ENCODE data around the gene WFDC5. TPM values are rescaled to one million over a fixed set of nuclear protein-coding genes. Genes with fewer than 3 reads are reported as not detected.

Gene WFDC5
- total RNA-seq, 5 donors from 2014 or later (not counting 1 experiment from before 2014, with no cell fraction given): not detected

GRCh38 chr20:45111799-45112471, 3.0 kb downstream of the WFDC5 start:
- WGBS (ENCODE audit: insufficient coverage): 81% methylated on average over 7 of the region's 17 CpGs
- H3K4me1 Mint-ChIP-seq: peaks cover 6 to 11% (median 7%) of the 10 kb centered on the region in 3 donors
- H3K9me3 ChIP-seq: no peaks in the 10 kb centered on the region
- peaks cover 7 to 13% of the 10 kb centered on the region in 2 donors for H3K27me3 Mint-ChIP-seq
- H3K27ac Mint-ChIP-seq: no peak overlapping the region
- no peaks in the 10 kb centered on the region for H3K36me3 Mint-ChIP-seq
- no peaks in the 10 kb centered on the region for H3K36me3 ChIP-seq (ENCODE audit: control insufficient read depth in 2 of 2, extremely low read depth in 1 of 2, insufficient read depth in 1 of 2, low read length in 1 of 2)
- CTCF ChIA-PET: interaction anchor here (0.5 to 1.9 kb wide), 5 partner anchors 15 to 662 kb away, joined by 3 to 6 read pairs (median 3); no protein-coding TSS in a partner anchor
- H3K27ac ChIP-seq (ENCODE audit: low read length): no peak overlapping the region
- H3K9me3 Mint-ChIP-seq: no peaks in the 10 kb centered on the region
- H3K27me3 ChIP-seq (replicated peaks in 1 of 2; ENCODE audit: control insufficient read depth in 2 of 2, extremely low read depth in 1 of 2, insufficient read depth in 2 of 2, low read length in 1 of 2): peaks cover under 1 to 12% of the 10 kb centered on the region in 2 experiments
- peaks cover 0 to 4% of the 10 kb centered on the region in 2 experiments for H3K4me1 ChIP-seq (ENCODE audit: control insufficient read depth in 1 of 2, extremely low read depth in 1 of 2, insufficient read depth in 2 of 2, low read length in 2 of 2)
- no peak overlapping the region for H3K4me3 ChIP-seq (ENCODE audit: control insufficient read depth in 1 of 2, extremely low read depth in 1 of 2, low read length in 1 of 2)
- POLR2A ChIA-PET: no interaction called here
- DNase-seq (peak in 1 of 35 experiments; percentile 28), ATAC-seq (replicated peaks in 1 of 4) (no peak)
- no peak overlapping the region for H3K4me3 Mint-ChIP-seq

GRCh38 chr20:45111285-45111684, 3.7 kb downstream of the WFDC5 start:
- CTCF ChIA-PET: interaction anchor here (0.5 to 1.9 kb wide), 4 partner anchors 15 to 663 kb away, joined by 3 to 6 read pairs (median 4); no protein-coding TSS in a partner anchor
- peaks cover 4 to 16% of the 10 kb centered on the region in 2 donors for H3K27me3 Mint-ChIP-seq
- no peaks in the 10 kb centered on the region for H3K36me3 Mint-ChIP-seq
- H3K4me1 ChIP-seq (ENCODE audit: control insufficient read depth in 1 of 2, extremely low read depth in 1 of 2, insufficient read depth in 2 of 2, low read length in 2 of 2): peaks cover 0 to 4% of the 10 kb centered on the region in 2 experiments
- no peak for DNase-seq
- no peak overlapping the region for H3K4me3 ChIP-seq (ENCODE audit: control insufficient read depth in 1 of 2, extremely low read depth in 1 of 2, low read length in 1 of 2)
- H3K27ac Mint-ChIP-seq: no peak overlapping the region
- H3K9me3 Mint-ChIP-seq: no peaks in the 10 kb centered on the region
- POLR2A ChIA-PET: no interaction called here
- 86% methylated on average over 8 of the region's 11 CpGs for WGBS (ENCODE audit: insufficient coverage)
- peaks cover 4 to 12% of the 10 kb centered on the region in 2 experiments for H3K27me3 ChIP-seq (replicated peaks in 1 of 2; ENCODE audit: control insufficient read depth in 2 of 2, extremely low read depth in 1 of 2, insufficient read depth in 2 of 2, low read length in 1 of 2)
- H3K4me3 Mint-ChIP-seq: no peak overlapping the region
- no peaks in the 10 kb centered on the region for H3K36me3 ChIP-seq (ENCODE audit: control insufficient read depth in 2 of 2, extremely low read depth in 1 of 2, insufficient read depth in 1 of 2, low read length in 1 of 2)
- H3K9me3 ChIP-seq: no peaks in the 10 kb centered on the region
- H3K4me1 Mint-ChIP-seq: peaks cover 6 to 11% (median 7%) of the 10 kb centered on the region in 3 donors
- no peak overlapping the region for H3K27ac ChIP-seq (ENCODE audit: low read length)
- ATAC-seq (replicated peaks in 1 of 4): no peak

- Mint-ChIP-seq H3K27ac (no peak overlapping the region), H3K9me3 (no peaks in the 10 kb centered on the region), H3K27me3 (peaks cover 4 to 15% of the 10 kb centered on the region in 2 donors), H3K4me3 (no peak overlapping the region), H3K4me1 (peaks cover 5 to 10% (median 7%) of the 10 kb centered on the region in 3 donors), H3K36me3 (no peaks in the 10 kb centered on the region)
- 93% methylated on average over 11 of the region's 11 CpGs for WGBS (ENCODE audit: insufficient coverage)
- H3K9me3 ChIP-seq: no peaks in the 10 kb centered on the region
- no peak for DNase-seq
- peaks cover 0 to 4% of the 10 kb centered on the region in 2 experiments for H3K4me1 ChIP-seq (ENCODE audit: control insufficient read depth in 1 of 2, extremely low read depth in 1 of 2, insufficient read depth in 2 of 2, low read length in 2 of 2)
- POLR2A ChIA-PET: no interaction called here
- no peak for ATAC-seq (replicated peaks in 1 of 4)
- H3K27me3 ChIP-seq (replicated peaks in 1 of 2; ENCODE audit: control insufficient read depth in 2 of 2, extremely low read depth in 1 of 2, insufficient read depth in 2 of 2, low read length in 1 of 2): peaks cover 4 to 8% of the 10 kb centered on the region in 2 experiments
- H3K4me3 ChIP-seq (ENCODE audit: control insufficient read depth in 1 of 2, extremely low read depth in 1 of 2, low read length in 1 of 2): no peak overlapping the region
- CTCF ChIA-PET: no interaction called here
- no peak overlapping the region for H3K27ac ChIP-seq (ENCODE audit: low read length)
- no peaks in the 10 kb centered on the region for H3K36me3 ChIP-seq (ENCODE audit: control insufficient read depth in 2 of 2, extremely low read depth in 1 of 2, insufficient read depth in 1 of 2, low read length in 1 of 2)
Measured at GRCh38 chr20:45110301-45110700, 4.7 kb downstream of the WFDC5 start.

GRCh38 chr20:45109634-45110033, 5.3 kb downstream of the WFDC5 start:
- ATAC-seq (replicated peaks in 1 of 4): no peak
- H3K9me3 Mint-ChIP-seq: no peaks in the 10 kb centered on the region
- H3K4me1 Mint-ChIP-seq: peaks cover under 1 to 3% (median 2%) of the 10 kb centered on the region in 3 donors
- POLR2A ChIA-PET: no interaction called here
- WGBS (ENCODE audit: insufficient coverage): 80% methylated on average over 5 of the region's 8 CpGs
- DNase-seq: no peak
- no peak overlapping the region for H3K27ac Mint-ChIP-seq
- no peaks in the 10 kb centered on the region for H3K36me3 ChIP-seq (ENCODE audit: control insufficient read depth in 2 of 2, extremely low read depth in 1 of 2, insufficient read depth in 1 of 2, low read length in 1 of 2)
- no peak overlapping the region for H3K4me3 ChIP-seq (ENCODE audit: control insufficient read depth in 1 of 2, extremely low read depth in 1 of 2, low read length in 1 of 2)
- H3K36me3 Mint-ChIP-seq: no peaks in the 10 kb centered on the region
- peaks cover 4 to 6% of the 10 kb centered on the region in 2 experiments for H3K27me3 ChIP-seq (replicated peaks in 1 of 2; ENCODE audit: control insufficient read depth in 2 of 2, extremely low read depth in 1 of 2, insufficient read depth in 2 of 2, low read length in 1 of 2)
- no peaks in the 10 kb centered on the region for H3K4me1 ChIP-seq (ENCODE audit: control insufficient read depth in 1 of 2, extremely low read depth in 1 of 2, insufficient read depth in 2 of 2, low read length in 2 of 2)
- H3K9me3 ChIP-seq: no peaks in the 10 kb centered on the region
- H3K4me3 Mint-ChIP-seq: no peak overlapping the region
- no peak overlapping the region for H3K27ac ChIP-seq (ENCODE audit: low read length)
- CTCF ChIA-PET: no interaction called here
- H3K27me3 Mint-ChIP-seq: peaks cover 6 to 18% of the 10 kb centered on the region in 2 donors

GRCh38 chr20:45105317-45105716, 9.7 kb downstream of the WFDC5 start:
- DNase-seq (no peak), ATAC-seq (replicated peaks in 1 of 4) (no peak)
- ChIA-PET CTCF (interaction anchor here in 1 of 2 donors (1.5 kb wide), 1 partner anchor 9 kb away, joined by 5 read pairs; no protein-coding TSS in a partner anchor), POLR2A (no interaction called here)
- no peaks in the 10 kb centered on the region for H3K36me3 ChIP-seq (ENCODE audit: control insufficient read depth in 2 of 2, extremely low read depth in 1 of 2, insufficient read depth in 1 of 2, low read length in 1 of 2)
- Mint-ChIP-seq H3K4me1 (peaks cover 0 to 6% (median 5%) of the 10 kb centered on the region in 3 donors), H3K36me3 (no peaks in the 10 kb centered on the region), H3K27ac (no peak overlapping the region), H3K4me3 (no peak overlapping the region), H3K27me3 (peaks cover 20 to 32% of the 10 kb centered on the region in 2 donors), H3K9me3 (no peaks in the 10 kb centered on the region)
- H3K27ac ChIP-seq (ENCODE audit: low read length): no peak overlapping the region
- H3K9me3 ChIP-seq: no peaks in the 10 kb centered on the region
- no peak overlapping the region for H3K4me3 ChIP-seq (ENCODE audit: control insufficient read depth in 1 of 2, extremely low read depth in 1 of 2, low read length in 1 of 2)
- peaks cover 0 to 6% of the 10 kb centered on the region in 2 experiments for H3K4me1 ChIP-seq (ENCODE audit: control insufficient read depth in 1 of 2, extremely low read depth in 1 of 2, insufficient read depth in 2 of 2, low read length in 2 of 2)
- H3K27me3 ChIP-seq (replicated peaks in 1 of 2; ENCODE audit: control insufficient read depth in 2 of 2, extremely low read depth in 1 of 2, insufficient read depth in 2 of 2, low read length in 1 of 2): peaks cover 4 to 17% of the 10 kb centered on the region in 2 experiments
- WGBS (ENCODE audit: insufficient coverage): no CpG with 5 or more reads among the region's 2 CpGs

- no peak overlapping the region for H3K4me3 ChIP-seq (ENCODE audit: control insufficient read depth in 1 of 2, extremely low read depth in 1 of 2, low read length in 1 of 2)
- H3K36me3 ChIP-seq (ENCODE audit: control insufficient read depth in 2 of 2, extremely low read depth in 1 of 2, insufficient read depth in 1 of 2, low read length in 1 of 2): no peaks in the 10 kb centered on the region
- peaks cover 0 to 6% of the 10 kb centered on the region in 2 experiments for H3K4me1 ChIP-seq (ENCODE audit: control insufficient read depth in 1 of 2, extremely low read depth in 1 of 2, insufficient read depth in 2 of 2, low read length in 2 of 2)
- H3K9me3 ChIP-seq: no peaks in the 10 kb centered on the region
- Mint-ChIP-seq H3K27me3 (peaks cover 26 to 37% of the 10 kb centered on the region in 2 donors), H3K36me3 (no peaks in the 10 kb centered on the region), H3K4me3 (no peak overlapping the region), H3K9me3 (no peaks in the 10 kb centered on the region), H3K27ac (no peak overlapping the region), H3K4me1 (peaks cover 0 to 7% (median 7%) of the 10 kb centered on the region in 3 donors)
- ChIA-PET POLR2A (no interaction called here), CTCF (interaction anchor here in 1 of 2 donors (1.5 kb wide), 1 partner anchor 9 kb away, joined by 5 read pairs; no protein-coding TSS in a partner anchor)
- WGBS (ENCODE audit: insufficient coverage): 90% methylated on average over 2 of the region's 5 CpGs
- ATAC-seq (replicated peaks in 1 of 4) (no peak), DNase-seq (no peak)
- H3K27ac ChIP-seq (ENCODE audit: low read length): no peak overlapping the region
- H3K27me3 ChIP-seq (replicated peaks in 1 of 2; ENCODE audit: control insufficient read depth in 2 of 2, extremely low read depth in 1 of 2, insufficient read depth in 2 of 2, low read length in 1 of 2): peaks cover 9 to 20% of the 10 kb centered on the region in 2 experiments
Measured at GRCh38 chr20:45104786-45105185, 10.2 kb downstream of the WFDC5 start.

Measured in T-cell (primary cell).